NK-92 (cell line): ENCODE data around the gene SLC25A12.
"Not testable (repeated sequence)": the region's sequence is repeated elsewhere in the genome, so short reads cannot be mapped to it uniquely, and the experiment has no call there.

ENCODE experiments used
- DNase-seq: peaks from one replicate; lab custom pipeline; 2025; ENCODE audit not compliant: unreplicated experiment; lab: John Stamatoyannopoulos, UW

SLC25A12 gene

DNA sequence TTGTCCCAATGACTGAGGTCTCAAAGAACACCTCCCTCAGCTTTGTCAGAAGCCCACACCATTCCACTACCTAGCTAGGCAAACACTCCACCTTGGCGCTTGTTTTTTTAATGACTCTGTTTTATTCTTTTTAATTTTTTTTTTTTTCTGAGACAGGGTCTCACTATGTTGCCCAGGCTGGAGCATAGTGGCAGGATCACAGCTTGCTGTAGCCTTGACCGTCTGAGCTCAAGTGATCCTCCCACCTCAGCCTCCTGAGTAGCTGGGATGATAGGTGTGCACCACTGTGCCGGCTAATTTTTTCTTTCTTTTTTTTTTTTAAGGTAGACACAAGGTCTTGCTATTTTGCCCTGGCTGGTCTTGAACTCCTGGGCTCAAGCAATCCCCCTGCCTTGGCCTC is 101.9 kb downstream of the SLC25A12 start:
- no peak for DNase-seq

DNA sequence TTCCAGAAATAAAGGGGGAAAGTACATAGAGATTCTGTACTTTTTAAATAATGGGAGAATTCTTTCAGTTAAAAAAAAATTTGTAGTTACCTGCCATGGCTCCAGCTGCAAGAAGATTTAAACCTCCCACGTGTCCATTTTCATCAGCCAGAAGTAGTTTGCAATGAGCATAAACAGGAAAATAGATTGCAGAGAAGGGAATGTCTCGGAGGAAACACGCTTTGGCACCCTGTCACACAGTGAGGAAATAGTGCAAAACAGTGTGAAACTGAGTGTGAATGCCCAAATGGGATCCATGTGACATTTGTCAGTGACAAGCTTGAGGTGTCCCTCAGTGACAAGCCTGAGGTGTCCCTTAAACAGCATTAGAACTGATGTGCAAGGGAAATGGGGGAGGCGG is 102.7 kb downstream of the SLC25A12 start:
- no peak for DNase-seq

DNA sequence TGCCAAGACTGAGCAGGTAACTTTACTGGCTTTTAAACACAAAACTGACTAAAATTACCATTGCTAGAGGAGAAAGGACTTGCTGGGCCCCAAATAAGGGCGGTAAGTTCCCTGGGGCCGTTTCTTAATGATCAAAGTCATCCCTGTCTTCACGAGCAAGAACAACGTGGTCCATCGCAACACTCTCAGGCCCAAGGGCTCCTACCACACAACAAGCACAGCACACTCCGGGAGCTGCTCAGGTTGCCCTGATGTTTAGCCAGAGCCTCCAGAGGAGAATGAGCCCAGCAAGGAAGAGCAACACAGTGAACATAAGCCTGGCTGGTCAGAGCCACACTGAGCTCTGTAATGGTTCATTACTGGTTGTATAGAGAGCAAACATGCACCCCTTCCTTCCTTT is 104.1 kb downstream of the SLC25A12 start:
- DNase-seq = no peak

DNA sequence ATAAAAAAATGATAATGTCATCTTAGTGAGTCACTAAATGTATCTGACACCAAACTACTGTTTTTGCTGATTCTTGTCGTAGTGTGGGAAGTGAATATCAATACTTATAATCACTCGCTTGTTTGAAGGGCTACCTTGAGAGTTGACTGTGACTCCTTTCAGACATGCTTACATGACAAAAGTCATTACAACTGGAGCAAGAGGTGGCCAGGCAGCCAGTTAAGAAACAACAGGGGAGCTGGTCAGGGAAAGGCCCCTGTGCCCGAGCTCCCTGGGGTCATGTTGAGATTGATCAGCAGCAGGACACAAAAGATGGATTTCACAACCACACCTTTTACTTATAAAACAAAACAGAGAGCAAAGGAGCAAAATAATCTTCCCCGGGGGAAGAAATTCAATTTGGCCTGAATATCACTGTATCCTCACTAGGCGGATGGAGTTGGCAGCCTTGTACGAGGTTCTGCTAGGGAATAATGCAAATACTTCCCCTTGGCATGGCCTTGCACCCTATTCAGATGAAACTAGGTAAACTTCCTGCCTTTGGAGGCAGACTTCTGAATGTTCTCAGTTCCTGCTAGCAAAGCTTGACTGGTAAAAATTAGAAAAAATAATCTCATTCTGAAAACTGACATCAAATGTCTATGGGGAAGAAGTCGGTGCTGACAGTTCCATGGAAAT is 105.6 kb downstream of the SLC25A12 start:
- no peak for DNase-seq

DNA sequence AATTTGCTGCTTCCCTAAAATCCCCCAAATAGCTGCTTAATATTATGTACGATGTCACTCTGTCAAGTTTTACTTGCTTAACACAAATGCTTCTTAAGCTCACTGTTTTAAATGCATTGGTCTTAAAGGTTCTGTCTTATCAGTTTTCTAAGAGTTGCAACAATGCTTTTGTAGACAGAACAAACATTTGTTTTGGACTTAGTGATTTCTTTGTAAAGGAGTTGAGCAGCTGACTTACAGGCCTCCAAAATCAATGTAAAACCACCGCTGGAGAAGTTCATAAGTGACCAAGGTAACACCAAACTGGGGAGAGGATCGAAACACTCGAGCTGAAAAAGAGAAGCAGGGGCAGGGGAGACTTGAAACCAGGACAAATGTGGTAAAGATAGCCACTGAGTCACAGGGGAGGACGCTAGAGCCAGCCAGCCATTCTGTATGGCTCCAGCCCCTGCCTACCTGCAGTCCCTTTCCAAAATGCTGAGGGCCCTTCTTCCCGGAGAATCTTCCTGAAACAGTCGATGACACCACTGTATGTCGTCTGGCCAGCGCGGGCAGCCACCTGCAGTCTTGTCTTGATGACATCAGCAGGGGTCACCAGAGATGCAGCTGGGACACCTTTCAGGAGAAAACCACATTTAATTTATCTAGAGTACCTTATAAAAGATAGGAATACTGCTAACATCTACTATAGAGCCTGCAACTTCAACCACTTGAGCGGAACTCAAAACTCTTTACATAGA is 106.5 kb downstream of the SLC25A12 start:
- DNase-seq = no peak

GRCh38 chr2:171785450-171785849 is 108.6 kb downstream of the SLC25A12 start:
- no peak for DNase-seq

GRCh38 chr2:171778515-171778914 is 115.5 kb downstream of the SLC25A12 start:
- no peak for DNase-seq

DNA sequence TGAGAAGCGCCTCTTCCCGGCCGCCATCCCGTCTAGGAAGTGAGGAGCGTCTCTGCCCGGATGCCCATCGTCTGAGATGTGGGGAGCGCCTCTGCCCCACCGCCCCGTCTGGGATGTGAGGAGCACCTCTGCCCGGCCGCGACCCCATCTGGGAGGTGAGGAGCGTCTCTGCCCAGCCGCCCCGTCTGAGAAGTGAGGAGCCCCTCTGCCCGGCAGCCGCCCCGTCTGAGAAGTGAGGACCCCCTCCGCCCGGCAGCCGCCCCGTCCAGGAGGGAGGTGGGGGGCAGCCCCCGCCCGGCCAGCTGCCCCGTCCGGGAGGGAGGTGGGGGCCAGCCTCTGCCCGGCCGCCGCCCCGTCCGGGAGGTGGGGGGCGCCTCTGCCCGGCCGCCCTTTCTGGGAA is 119.5 kb downstream of the SLC25A12 start:
- DNase-seq = not testable (repeated sequence)

- no peak for DNase-seq
Measured at GRCh38 chr2:171772373-171772772, 121.7 kb downstream of the SLC25A12 start.

DNA sequence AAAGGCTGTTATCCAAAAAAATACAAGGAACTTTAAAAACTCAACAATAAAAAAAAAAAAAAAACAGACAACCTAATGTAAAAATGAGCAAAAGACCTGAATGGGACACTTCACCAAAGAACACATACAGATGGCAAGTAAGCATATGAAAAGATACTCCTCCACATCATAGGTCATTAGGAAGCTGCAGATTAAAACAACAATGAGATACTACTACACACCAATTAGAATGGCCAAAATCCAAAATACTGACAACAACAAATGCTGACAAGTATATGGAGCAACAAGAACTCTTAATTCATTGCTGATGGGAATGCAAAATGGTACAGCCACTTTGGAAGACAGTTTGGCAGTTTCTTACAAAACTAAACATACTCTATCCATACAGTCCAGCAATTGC is 122.6 kb downstream of the SLC25A12 start:
- no peak for DNase-seq

- no peak for DNase-seq
Measured at GRCh38 chr2:171763602-171764001, 130.4 kb downstream of the SLC25A12 start.

- DNase-seq = no peak
Measured at GRCh38 chr2:171762879-171763573, 131.0 kb downstream of the SLC25A12 start.

DNA sequence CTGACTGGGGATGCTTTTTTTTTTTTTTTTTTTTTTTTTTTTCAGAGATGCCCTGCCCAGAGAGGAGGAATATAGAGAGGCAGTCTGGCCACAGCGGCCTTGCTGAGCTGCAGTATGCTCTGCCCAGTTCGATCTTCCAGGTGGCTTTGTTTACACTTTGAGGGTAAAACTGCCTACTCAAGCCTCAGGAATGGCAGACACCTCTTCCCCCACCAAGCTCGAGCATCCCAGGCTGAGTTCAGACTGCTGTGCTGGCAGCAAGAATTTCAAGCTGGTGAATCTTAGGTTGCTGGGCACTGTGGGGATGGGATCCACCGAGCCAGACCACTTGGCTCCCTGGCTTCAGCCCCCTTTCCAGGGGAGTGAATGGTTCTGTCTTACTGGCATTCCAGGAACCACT is 132.9 kb downstream of the SLC25A12 start:
- not testable (repeated sequence) for DNase-seq

DNA sequence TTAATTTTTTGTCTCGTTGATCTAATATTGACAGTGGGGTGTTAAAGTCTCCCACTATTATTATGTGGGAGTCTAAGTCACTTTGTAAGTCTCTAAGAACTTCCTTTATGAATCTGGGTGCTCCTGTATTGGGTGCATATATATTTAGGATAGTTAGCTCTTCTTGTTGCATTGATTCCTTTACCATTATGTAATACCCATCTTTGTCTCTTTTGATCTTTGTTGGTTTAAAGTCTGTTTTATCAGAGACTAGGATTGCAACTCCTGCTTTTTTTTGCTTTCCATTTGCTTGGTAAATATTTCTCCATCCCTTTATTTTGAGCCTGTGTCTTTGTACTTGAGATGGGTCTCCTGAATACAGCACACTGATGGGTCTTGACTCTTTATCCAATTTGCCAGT is 135.3 kb downstream of the SLC25A12 start:
- not testable (repeated sequence) for DNase-seq

- no peak for DNase-seq
Measured at GRCh38 chr2:171754254-171754939, 139.6 kb downstream of the SLC25A12 start.

DNA sequence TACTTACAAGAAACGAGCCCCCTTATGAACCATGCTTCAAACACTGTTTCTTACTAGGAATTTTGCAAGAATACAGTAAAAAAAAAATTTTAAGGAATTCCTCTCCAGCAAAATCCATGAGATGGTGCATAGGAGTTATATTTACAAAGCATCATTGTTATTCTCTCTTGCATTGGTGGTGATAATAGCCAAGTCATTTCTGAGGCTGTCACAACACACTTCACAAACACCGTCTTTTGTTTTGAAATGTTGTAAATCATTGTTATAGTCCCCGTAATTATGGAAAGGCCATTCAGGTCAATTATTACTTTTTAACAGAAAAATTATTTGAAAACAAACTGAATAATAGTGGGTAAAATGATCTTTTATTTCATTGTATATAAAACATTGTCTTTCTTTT is 146.7 kb downstream of the SLC25A12 start:
- DNase-seq = no peak

- DNase-seq = no peak
Measured at GRCh38 chr2:171745806-171746205, 148.2 kb downstream of the SLC25A12 start.

GRCh38 chr2:171745141-171745540 is 148.9 kb downstream of the SLC25A12 start:
- no peak for DNase-seq

GRCh38 chr2:171742760-171743159 is 151.3 kb downstream of the SLC25A12 start:
- no peak for DNase-seq

DNA sequence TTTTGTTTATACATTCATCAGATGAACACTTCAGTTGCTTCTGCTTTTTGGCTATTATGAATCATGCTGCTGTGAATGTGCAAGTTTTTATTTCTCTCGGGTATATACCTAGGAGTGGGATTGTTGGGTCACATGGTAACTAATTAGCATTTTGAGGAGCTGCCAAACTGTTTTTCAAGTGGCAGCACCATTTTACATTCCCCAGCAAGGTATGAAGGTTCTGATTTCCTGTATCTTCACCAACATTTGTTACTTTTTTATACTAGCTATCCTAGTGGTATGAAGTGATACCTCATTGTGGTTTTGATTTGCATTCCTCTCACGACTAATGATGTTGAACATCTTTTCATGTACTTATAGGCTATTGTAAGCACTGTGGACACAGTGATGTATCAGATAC is 152.9 kb downstream of the SLC25A12 start:
- DNase-seq = no peak

- DNase-seq = no peak
Measured at GRCh38 chr2:171735991-171736710, 157.9 kb downstream of the SLC25A12 start.
